ENCODE measurements around the gene SPO11. TPM values are rescaled to one million over a fixed set of nuclear protein-coding genes. Genes with fewer than 3 reads are reported as not detected.

Gene SPO11
- total and polyA plus RNA-seq, 9 of the 15 experiments (the other 6 are each of a cell fraction or from before 2014, with no cell fraction given): not detected

DNA sequence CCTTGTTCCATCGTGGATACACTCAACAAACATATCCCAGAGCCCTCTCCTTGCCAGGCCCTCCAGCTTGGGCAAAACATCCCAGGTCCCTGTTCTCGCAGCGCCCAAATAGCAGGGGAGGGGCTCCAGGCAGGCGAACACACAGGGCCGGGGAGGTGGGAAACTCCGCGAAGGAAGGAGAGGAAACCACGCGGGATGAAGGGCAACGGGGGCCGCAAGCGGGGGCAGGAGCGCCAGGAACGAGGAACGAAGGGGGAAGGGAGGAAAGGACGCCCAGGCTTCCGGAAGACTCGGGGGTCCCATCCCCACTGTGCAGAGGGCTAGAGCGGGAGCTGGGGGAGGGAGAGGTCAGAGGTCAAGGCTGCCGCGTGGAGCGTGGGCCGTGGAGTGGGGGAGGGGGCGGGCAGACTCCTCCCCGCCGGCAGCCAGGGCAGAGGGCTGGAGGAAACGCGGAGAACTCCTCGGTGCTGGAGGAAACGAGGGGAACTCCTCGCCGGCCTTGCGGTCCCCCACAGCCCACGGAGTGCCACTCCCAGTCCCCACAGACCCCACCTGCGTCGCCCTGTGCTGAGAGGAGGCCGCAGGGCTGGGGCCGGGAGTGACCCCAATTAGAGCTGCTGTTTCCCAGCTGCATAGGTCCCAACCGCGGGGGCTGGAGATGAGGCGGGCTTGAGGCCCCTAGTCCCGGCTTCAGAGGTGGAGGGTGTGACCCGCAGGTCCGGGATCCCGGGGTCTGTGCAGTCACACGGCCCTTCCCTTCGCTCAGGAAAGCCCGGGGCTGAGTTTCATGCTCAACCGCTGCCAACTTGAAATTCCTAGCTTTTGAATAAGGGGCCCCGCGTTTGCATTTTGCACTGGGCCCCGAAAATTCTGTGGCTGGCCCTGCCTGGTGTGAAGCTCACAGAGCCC, 60.3 kb downstream of the SPO11 start (continued):
- TF ChIP-seq TAF1 (IDR thresholded peaks at IDR 0.05; ENCODE audit: control insufficient read depth, extremely low read depth, insufficient read depth, low read length, severe bottlenecking) (peak; percentile 80), NR2C1 (IDR thresholded peaks at IDR 0.05) (peak; percentile 96), NR2C1 (tag; IDR thresholded peaks at IDR 0.05) (peak; percentile 97), ZFX (CRISPR knock-in tag; IDR thresholded peaks at IDR 0.05) (peak; percentile 78), HDAC2 (IDR thresholded peaks at IDR 0.05) (peak; percentile 73; the same call in 1 of the 2 replicates), HMGN3 (IDR thresholded peaks at IDR 0.05; ENCODE audit: borderline replicate concordance, extremely low read depth, insufficient read length, low read depth, low read length) (peak; percentile 33), SUPT5H (IDR thresholded peaks at IDR 0.05) (peak; percentile 62), FOXA3 (CRISPR knock-in tag; conservative IDR thresholded peaks at IDR 0.05 in 1 of 2, IDR thresholded peaks at IDR 0.05 in 1 of 2) (peak in 1 of 2 experiments; percentile 62; a peak in 1 of 4 replicates), ZBTB7A (IDR thresholded peaks at IDR 0.05; ENCODE audit: borderline replicate concordance, control insufficient read depth, low read depth, low read length) (peak; percentile 78), MTA1 (IDR thresholded peaks at IDR 0.05; ENCODE audit: borderline replicate concordance) (peak; percentile 68; the same call in 1 of the 2 replicates), GABPB1 (CRISPR knock-in tag; IDR thresholded peaks at IDR 0.05) (peak; percentile 6; the same call in 1 of the 2 replicates), POLR2A (conservative IDR thresholded peaks at IDR 0.05) (peak; percentile 67), CXXC5 (CRISPR knock-in tag; IDR thresholded peaks at IDR 0.05) (peak; percentile 23), ZNF75A (CRISPR knock-in tag; IDR thresholded peaks at IDR 0.05) (no peak), TEAD4 (IDR thresholded peaks at IDR 0.05; ENCODE audit: low read length) (no peak), TEAD4 (CRISPR knock-in tag; IDR thresholded peaks at IDR 0.05; ENCODE audit: borderline replicate concordance) (peak; percentile 41; the same call in 1 of the 2 replicates), FOXP1 (CRISPR knock-in tag; IDR thresholded peaks at IDR 0.05) (peak; percentile 60), BRD4 (IDR thresholded peaks at IDR 0.05) (peak; percentile 89), ZNF444 (CRISPR knock-in tag; IDR thresholded peaks at IDR 0.05) (0 out of 2 replicates have a peak, but pooled peaks have one; percentile 40), SMAD3 (CRISPR knock-in tag; conservative IDR thresholded peaks at IDR 0.05) (no peak)
- TF ChIP-seq, protein P1, sequence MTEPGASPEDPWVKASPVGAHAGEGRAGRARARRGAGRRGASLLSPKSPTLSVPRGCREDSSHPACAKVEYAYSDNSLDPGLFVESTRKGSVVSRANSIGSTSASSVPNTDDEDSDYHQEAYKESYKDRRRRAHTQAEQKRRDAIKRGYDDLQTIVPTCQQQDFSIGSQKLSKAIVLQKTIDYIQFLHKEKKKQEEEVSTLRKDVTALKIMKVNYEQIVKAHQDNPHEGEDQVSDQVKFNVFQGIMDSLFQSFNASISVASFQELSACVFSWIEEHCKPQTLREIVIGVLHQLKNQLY (CRISPR knock-in tag; conservative IDR thresholded peaks at IDR 0.05): no peak
- TF ChIP-seq, protein P2, sequence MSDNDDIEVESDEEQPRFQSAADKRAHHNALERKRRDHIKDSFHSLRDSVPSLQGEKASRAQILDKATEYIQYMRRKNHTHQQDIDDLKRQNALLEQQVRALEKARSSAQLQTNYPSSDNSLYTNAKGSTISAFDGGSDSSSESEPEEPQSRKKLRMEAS (CRISPR knock-in tag; IDR thresholded peaks at IDR 0.05): peak; percentile 88
- TF ChIP-seq, protein P3, sequence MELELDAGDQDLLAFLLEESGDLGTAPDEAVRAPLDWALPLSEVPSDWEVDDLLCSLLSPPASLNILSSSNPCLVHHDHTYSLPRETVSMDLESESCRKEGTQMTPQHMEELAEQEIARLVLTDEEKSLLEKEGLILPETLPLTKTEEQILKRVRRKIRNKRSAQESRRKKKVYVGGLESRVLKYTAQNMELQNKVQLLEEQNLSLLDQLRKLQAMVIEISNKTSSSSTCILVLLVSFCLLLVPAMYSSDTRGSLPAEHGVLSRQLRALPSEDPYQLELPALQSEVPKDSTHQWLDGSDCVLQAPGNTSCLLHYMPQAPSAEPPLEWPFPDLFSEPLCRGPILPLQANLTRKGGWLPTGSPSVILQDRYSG (tag; conservative IDR thresholded peaks at IDR 0.05; ENCODE audit: low read depth): peak; percentile 77
- TF ChIP-seq, protein P4, sequence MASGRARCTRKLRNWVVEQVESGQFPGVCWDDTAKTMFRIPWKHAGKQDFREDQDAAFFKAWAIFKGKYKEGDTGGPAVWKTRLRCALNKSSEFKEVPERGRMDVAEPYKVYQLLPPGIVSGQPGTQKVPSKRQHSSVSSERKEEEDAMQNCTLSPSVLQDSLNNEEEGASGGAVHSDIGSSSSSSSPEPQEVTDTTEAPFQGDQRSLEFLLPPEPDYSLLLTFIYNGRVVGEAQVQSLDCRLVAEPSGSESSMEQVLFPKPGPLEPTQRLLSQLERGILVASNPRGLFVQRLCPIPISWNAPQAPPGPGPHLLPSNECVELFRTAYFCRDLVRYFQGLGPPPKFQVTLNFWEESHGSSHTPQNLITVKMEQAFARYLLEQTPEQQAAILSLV (tag; IDR thresholded peaks at IDR 0.05): peak; percentile 51; the same call in 1 of the 2 replicates
